ENCODE measurements around the gene JAM3.

The JAM3 gene

DNA sequence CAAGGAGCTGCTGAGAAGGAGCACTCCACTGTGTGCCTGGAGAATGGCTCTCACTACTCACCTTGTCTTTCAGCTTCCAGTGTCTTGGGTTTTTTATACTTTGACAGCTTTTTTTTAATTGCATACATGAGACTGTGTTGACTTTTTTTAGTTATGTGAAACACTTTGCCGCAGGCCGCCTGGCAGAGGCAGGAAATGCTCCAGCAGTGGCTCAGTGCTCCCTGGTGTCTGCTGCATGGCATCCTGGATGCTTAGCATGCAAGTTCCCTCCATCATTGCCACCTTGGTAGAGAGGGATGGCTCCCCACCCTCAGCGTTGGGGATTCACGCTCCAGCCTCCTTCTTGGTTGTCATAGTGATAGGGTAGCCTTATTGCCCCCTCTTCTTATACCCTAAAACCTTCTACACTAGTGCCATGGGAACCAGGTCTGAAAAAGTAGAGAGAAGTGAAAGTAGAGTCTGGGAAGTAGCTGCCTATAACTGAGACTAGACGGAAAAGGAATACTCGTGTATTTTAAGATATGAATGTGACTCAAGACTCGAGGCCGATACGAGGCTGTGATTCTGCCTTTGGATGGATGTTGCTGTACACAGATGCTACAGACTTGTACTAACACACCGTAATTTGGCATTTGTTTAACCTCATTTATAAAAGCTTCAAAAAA, 82.3 kb downstream of the JAM3 start:
- no peak overlapping the region for H3K27ac ChIP-seq (ENCODE audit: low read depth, low read length)

DNA sequence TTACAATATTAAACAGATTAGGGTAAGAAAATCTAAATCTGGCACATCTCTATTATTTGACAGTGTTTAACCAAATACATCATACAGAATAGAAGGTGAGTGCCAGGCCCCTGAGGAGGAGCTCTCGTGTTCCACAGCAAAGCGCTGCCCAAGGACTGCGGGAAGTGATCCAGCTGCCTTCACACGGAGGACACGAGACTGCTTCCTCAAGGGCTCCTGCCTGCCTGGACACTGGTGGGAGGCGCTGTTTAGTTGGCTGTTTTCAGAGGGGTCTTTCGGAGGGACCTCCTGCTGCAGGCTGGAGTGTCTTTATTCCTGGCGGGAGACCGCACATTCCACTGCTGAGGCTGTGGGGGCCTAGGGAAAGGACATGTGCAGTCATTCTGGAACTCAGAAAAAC, 83.8 kb downstream of the JAM3 start:
- Histone ChIP-seq H3K27me3 (ENCODE audit: control insufficient read depth, insufficient read depth, low read length) (no peaks in the 10 kb centered on the region), H3K4me1 (ENCODE audit: control insufficient read depth, insufficient read depth, low read length) (no peaks in the 10 kb centered on the region), H3K27ac (ENCODE audit: low read depth, low read length) (no peak overlapping the region), H3K9ac (ENCODE audit: low read length) (no peak overlapping the region), H3K36me3 (ENCODE audit: control insufficient read depth, insufficient read depth, low read length) (peaks cover 10% of the 10 kb centered on the region), H3K4me3 (ENCODE audit: low read length) (no peak overlapping the region)

More for the DNA sequence above, 82.3 kb downstream of the JAM3 start:
- Histone ChIP-seq H3K4me3 (ENCODE audit: low read length) (no peak overlapping the region), H3K9ac (ENCODE audit: low read length) (no peak overlapping the region), H3K4me1 (ENCODE audit: control insufficient read depth, insufficient read depth, low read length) (no peaks in the 10 kb centered on the region), H3K27me3 (ENCODE audit: control insufficient read depth, insufficient read depth, low read length) (no peaks in the 10 kb centered on the region), H3K36me3 (ENCODE audit: control insufficient read depth, insufficient read depth, low read length) (peaks cover 10% of the 10 kb centered on the region)

DNA sequence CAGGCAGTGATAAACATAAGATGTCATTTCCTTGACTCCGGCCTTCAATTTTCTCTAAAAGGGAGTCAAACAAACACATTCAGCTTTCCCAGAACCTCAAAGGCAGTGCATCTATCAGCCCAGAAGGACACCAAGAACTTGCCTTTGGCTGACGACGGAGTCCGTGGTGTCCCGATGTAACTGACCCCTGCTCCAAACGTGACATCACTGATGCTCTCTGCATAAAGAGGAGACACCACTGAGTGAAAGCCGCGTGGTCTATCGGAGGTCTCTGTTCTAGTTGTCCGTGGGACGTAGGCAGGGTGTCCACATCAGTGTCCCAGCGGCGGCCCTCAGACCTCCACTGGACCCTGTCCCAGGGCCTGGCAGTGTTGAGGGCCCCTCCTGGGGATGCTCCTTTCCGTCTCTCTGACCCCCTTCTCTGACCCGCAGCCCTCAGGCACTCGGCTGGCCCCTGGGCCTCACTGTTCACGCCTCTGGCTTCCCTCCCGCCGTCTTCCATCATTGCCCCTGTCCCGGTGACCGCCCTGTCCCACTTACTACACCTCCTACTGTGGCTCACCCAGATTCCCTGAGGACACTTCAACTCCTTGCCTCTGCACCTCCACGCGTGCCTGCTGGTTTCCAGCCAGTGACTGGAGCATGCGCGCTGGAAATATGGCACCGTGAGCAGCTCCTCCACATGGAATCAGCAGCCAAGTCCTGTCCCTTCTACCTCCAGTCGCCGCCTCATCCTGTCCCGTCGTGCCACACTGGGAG, 84.5 kb downstream of the JAM3 start:
- H3K27me3 ChIP-seq (ENCODE audit: control insufficient read depth, insufficient read depth, low read length) = no peaks in the 10 kb centered on the region
- H3K27ac ChIP-seq (ENCODE audit: low read depth, low read length) = no peak overlapping the region
- H3K4me1 ChIP-seq (ENCODE audit: control insufficient read depth, insufficient read depth, low read length) = no peaks in the 10 kb centered on the region
- peaks cover 10% of the 10 kb centered on the region for H3K36me3 ChIP-seq (ENCODE audit: control insufficient read depth, insufficient read depth, low read length)
- H3K9ac ChIP-seq (ENCODE audit: low read length) = no peak overlapping the region
- H3K4me3 ChIP-seq (ENCODE audit: low read length) = no peak overlapping the region

DNA sequence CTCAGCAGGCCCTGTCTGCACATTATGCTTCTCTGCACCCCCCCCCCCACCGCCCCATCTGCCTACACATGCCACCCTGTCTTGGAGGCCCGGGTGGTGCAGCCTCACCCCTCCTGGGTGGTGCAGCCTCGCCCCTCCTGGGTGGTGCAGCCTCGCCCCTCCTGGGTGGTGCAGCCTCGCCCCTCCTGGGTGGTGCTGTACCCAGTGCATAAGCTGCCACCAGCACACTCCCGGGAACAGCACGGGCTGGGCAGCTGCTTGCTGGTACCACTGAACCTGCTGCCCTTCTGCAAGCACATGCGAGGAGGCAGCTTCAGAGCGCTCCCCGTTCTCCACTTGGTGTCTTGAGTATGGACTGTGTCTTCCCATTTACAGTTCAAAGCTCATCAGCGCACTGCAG, 85.6 kb downstream of the JAM3 start:
- Histone ChIP-seq H3K36me3 (ENCODE audit: control insufficient read depth, insufficient read depth, low read length) (peaks cover 4% of the 10 kb centered on the region), H3K9ac (ENCODE audit: low read length) (no peak overlapping the region), H3K4me1 (ENCODE audit: control insufficient read depth, insufficient read depth, low read length) (no peaks in the 10 kb centered on the region), H3K4me3 (ENCODE audit: low read length) (no peak overlapping the region), H3K27ac (ENCODE audit: low read depth, low read length) (no peak overlapping the region), H3K27me3 (ENCODE audit: control insufficient read depth, insufficient read depth, low read length) (no peaks in the 10 kb centered on the region)

DNA sequence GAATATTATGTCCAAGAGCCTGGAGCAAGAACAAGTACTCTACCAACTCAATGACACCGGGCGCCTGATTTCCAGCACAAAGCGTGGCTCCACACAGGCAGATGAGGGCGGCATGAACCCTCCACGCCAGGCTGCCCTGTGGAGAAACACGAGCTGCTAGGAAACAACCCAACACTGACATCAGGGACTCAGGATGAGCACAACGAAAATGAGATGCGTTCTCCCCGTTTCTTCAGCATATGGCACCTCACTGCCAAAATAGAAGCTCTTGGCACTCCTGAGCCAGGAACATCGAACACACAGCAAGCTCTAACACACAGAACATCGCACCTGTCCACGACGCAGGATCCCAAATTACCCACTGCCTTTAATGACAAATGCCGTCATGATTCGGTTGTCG, 86.6 kb downstream of the JAM3 start:
- peaks cover 5% of the 10 kb centered on the region for H3K36me3 ChIP-seq (ENCODE audit: control insufficient read depth, insufficient read depth, low read length)

DNA sequence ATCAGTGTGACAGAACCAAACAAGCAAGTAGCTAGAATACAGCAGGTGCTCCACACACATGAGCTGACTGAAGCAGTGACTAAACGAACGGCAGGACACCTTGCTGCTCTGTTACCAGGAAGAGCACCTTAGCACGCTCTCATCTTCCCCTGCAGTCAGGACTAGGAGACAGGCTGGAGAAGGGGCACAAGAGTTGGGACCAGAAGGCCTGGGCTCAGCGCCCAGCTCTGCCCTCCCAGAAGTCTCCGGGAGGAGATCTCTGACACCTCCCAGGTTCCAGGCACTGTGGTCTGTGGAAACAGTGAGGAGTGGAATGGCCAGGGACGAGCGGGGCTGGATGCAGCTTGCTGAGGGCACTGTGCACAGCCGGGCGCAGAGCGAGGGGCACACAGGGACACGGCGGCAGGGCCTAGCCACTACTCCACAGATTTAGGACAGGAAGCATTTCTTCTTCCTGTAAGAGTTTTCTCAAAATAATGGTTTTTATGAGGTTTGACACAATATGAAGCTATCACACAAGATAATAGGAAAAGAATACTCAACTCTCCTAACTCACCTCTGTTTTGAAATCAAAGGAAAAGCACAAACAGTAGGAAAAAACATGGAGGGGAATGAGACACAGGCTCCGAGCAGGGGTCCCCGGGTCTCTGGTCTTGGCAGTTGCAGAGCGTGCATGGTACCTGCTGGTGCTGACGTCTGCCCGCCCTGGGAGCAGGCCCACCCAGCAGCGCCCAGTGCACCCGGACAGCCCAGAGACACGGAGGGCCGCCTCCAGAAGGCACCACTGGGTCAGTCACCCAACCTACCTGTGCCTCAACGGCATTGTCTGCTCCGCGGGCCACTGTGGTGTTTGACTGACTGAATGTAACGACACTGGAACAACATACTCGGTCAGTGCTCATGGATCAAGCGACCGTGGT, 87.3 kb downstream of the JAM3 start:
- Histone ChIP-seq H3K9ac (ENCODE audit: low read length) (no peak overlapping the region), H3K4me3 (ENCODE audit: low read length) (no peak overlapping the region), H3K4me1 (ENCODE audit: control insufficient read depth, insufficient read depth, low read length) (no peaks in the 10 kb centered on the region), H3K27me3 (ENCODE audit: control insufficient read depth, insufficient read depth, low read length) (no peaks in the 10 kb centered on the region), H3K36me3 (ENCODE audit: control insufficient read depth, insufficient read depth, low read length) (peaks cover 5% of the 10 kb centered on the region), H3K27ac (ENCODE audit: low read depth, low read length) (no peak overlapping the region)

More for the DNA sequence above, 86.6 kb downstream of the JAM3 start:
- no peak overlapping the region for H3K27ac ChIP-seq (ENCODE audit: low read depth, low read length)
- no peaks in the 10 kb centered on the region for H3K4me1 ChIP-seq (ENCODE audit: control insufficient read depth, insufficient read depth, low read length)
- no peak overlapping the region for H3K4me3 ChIP-seq (ENCODE audit: low read length)
- no peaks in the 10 kb centered on the region for H3K27me3 ChIP-seq (ENCODE audit: control insufficient read depth, insufficient read depth, low read length)
- H3K9ac ChIP-seq (ENCODE audit: low read length) = no peak overlapping the region

DNA sequence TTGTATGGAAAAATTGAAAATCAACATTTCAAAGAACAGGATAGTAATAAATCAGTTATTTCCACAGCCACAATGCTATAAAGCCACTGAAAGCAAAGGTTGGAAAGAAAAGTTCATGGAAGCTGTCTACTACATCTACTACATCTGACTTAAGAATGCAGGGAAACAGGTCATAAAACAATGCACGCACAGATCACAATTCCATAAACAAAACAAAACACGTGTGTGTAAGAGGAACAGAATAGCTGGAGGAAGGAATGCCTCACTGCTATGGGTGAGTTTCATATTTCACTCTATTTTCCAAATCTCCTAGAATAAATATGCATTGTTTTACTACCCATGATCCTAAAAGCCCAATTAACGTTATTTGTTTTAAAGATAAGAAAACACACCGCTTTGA, 88.6 kb downstream of the JAM3 start:
- Histone ChIP-seq H3K36me3 (ENCODE audit: control insufficient read depth, insufficient read depth, low read length) (peaks cover 5% of the 10 kb centered on the region), H3K27ac (ENCODE audit: low read depth, low read length) (no peak overlapping the region), H3K4me3 (ENCODE audit: low read length) (no peak overlapping the region), H3K27me3 (ENCODE audit: control insufficient read depth, insufficient read depth, low read length) (no peaks in the 10 kb centered on the region), H3K9ac (ENCODE audit: low read length) (no peak overlapping the region), H3K4me1 (ENCODE audit: control insufficient read depth, insufficient read depth, low read length) (no peaks in the 10 kb centered on the region)

DNA sequence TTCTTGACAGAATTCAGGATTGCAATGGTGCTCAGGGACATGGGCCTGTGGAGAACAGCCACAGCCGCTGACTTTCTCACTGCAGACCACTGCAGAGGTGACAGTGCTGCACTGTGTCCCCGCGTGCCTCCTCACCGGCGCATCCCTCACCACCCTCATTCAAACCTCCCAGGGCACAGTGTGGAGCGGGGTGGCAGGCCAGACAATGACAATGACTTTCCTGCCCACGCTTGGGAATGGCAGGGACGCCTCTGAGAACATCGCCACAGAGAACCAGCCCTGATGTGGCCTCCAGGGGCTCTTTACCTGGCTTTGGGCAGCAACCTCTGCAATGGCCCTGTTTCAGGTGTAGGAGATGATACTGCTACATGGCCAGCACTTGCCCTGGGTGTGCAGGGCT, 89.2 kb downstream of the JAM3 start:
- Histone ChIP-seq H3K36me3 (ENCODE audit: control insufficient read depth, insufficient read depth, low read length) (peaks cover 5% of the 10 kb centered on the region), H3K4me3 (ENCODE audit: low read length) (no peak overlapping the region), H3K27ac (ENCODE audit: low read depth, low read length) (no peak overlapping the region), H3K9ac (ENCODE audit: low read length) (no peak overlapping the region), H3K4me1 (ENCODE audit: control insufficient read depth, insufficient read depth, low read length) (no peaks in the 10 kb centered on the region), H3K27me3 (ENCODE audit: control insufficient read depth, insufficient read depth, low read length) (no peaks in the 10 kb centered on the region)

DNA sequence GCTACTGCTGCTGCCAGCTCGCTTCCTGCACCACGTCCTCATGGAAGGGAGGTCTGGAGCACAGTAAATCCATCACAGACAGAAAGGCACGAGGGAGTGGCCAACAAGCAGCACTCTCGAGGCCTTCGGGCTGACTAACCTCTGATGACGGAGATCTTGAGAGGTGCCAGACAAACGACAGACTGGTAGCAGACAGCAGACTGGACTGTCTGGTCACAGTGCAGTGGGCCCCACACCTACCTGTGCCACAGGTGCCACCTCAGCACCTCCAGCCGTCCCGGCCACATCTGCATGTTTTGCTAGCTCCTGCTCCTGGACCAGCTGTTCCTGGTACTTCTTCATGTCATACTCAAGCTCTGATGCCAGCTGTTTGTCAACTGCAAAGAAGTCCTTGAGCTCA, 90.8 kb downstream of the JAM3 start:
- H3K4me1 ChIP-seq (ENCODE audit: control insufficient read depth, insufficient read depth, low read length) = no peaks in the 10 kb centered on the region
- H3K9ac ChIP-seq (ENCODE audit: low read length) = no peak overlapping the region
- H3K4me3 ChIP-seq (ENCODE audit: low read length) = no peak overlapping the region
- H3K36me3 ChIP-seq (ENCODE audit: control insufficient read depth, insufficient read depth, low read length) = peaks cover 7% of the 10 kb centered on the region
- H3K27ac ChIP-seq (ENCODE audit: low read depth, low read length) = no peak overlapping the region
- H3K27me3 ChIP-seq (ENCODE audit: control insufficient read depth, insufficient read depth, low read length) = no peaks in the 10 kb centered on the region

DNA sequence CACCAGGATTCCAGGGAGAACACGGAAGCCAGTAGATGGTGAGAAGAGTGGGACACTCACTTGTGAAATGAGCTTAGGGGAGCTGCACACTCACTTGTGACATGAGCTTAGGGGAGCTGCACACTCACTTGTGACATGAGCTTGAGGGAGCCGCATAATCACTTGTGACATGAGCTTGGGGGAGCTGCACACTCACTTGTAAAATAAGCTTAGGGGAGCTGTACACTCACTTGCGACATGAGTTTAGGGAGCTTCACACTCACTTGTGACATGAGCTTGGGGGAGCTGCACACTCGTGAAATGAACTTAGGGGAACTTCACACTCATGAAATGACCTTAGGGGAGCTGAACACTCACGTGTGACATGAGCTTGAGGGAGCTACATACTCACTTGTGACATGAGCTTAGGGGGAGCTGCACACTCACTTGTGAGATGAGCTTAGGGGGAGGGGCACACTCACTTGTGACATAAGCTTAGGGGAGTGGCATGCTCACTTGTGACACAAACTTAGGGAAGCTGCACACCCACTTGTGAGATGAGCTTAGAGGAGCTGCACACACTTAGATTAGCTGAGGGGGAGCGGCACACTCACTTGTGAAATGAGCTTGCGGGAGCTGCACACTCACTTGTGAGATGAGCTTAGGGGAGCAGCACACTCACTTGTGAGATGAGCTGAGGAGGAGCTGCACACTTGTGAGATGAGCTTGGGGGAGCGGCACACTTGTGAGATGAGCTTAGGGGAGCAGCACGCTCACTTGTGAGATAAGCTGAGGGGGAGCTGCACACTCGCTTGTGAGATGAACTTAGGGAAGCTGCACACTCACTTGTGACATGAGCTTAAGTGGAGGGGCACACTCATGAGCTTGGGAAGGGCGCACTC, 95.9 kb downstream of the JAM3 start:
- H3K27ac ChIP-seq (ENCODE audit: low read depth, low read length) = no peak overlapping the region
- no peaks in the 10 kb centered on the region for H3K27me3 ChIP-seq (ENCODE audit: control insufficient read depth, insufficient read depth, low read length)
- no peak overlapping the region for H3K9ac ChIP-seq (ENCODE audit: low read length)
- H3K36me3 ChIP-seq (ENCODE audit: control insufficient read depth, insufficient read depth, low read length) = peaks cover 17% of the 10 kb centered on the region
- no peaks in the 10 kb centered on the region for H3K4me1 ChIP-seq (ENCODE audit: control insufficient read depth, insufficient read depth, low read length)
- no peak overlapping the region for H3K4me3 ChIP-seq (ENCODE audit: low read length)

DNA sequence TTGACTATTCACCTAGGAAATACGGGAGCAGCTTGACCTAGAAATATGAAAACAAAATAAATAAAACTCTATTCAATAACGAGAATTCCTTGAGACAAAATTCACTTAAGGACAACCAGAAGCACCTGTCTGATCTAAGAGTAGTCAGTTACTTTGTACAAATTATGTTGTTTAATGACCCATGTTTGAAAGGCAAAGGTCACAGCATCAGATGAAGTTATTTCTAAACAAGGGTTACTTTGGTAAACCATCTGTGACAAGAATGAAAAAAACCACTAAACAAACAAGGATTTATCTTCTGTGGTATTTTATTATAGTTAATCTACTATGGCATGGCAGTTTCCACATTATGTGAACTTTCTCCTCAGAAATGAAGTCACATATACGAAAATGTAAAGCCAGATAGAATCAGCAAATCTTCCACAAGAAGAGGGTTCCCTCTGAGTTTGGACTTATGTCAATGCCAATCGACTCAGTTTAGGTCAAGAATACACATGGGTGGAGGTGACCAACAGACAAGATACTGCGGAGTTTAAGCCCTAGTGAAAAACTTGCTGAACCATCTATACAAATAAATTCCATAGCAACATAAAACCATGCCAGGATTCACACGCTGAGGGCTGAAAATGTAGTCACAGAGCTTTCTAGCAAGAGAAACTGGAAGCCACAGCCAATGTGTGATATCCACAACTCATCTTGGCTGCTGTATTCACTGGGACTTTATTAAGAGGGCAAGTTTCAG, 101.5 kb downstream of the JAM3 start:
- Histone ChIP-seq H3K36me3 (ENCODE audit: control insufficient read depth, insufficient read depth, low read length) (peaks cover 12% of the 10 kb centered on the region), H3K4me3 (ENCODE audit: low read length) (no peak overlapping the region), H3K4me1 (ENCODE audit: control insufficient read depth, insufficient read depth, low read length) (no peaks in the 10 kb centered on the region), H3K9ac (ENCODE audit: low read length) (no peak overlapping the region), H3K27ac (ENCODE audit: low read depth, low read length) (no peak overlapping the region), H3K27me3 (ENCODE audit: control insufficient read depth, insufficient read depth, low read length) (no peaks in the 10 kb centered on the region)

All from rectal smooth muscle tissue (tissue), 1 donor.